NCI-H146 (cell line): ENCODE data around the gene RHBDF2.
A peak's percentile ranks its signal among the peaks of the same experiment; 100 is the strongest.
"Not testable (repeated sequence)": the region's sequence is repeated elsewhere in the genome, so short reads cannot be mapped to it uniquely, and the experiment has no call there.

Experiments
- DNase-seq: peaks from one replicate; lab custom pipeline; 2025; lab: John Stamatoyannopoulos, UW

RHBDF2 gene

GRCh38 chr17:76538281-76538931 lies 37.2 kb upstream of the RHBDF2 start:
- no peak for DNase-seq

GRCh38 chr17:76537578-76538280 lies 36.5 kb upstream of the RHBDF2 start, which contains the start of gene CYGB:
TSS of gene CYGB (minus strand) at chr17:76537709. CDS start at chr17:76537542, 167 bp downstream.
- peak; percentile 29 for DNase-seq

- no peak for DNase-seq
Measured at GRCh38 chr17:76537288-76537577, 36.0 kb upstream of the RHBDF2 start.

- DNase-seq, result peak; percentile 14
Measured at GRCh38 chr17:76536511-76537287, 35.5 kb upstream of the RHBDF2 start.

- DNase-seq, result no peak
Measured at GRCh38 chr17:76535788-76536510, 34.7 kb upstream of the RHBDF2 start.

- no peak for DNase-seq
Measured at GRCh38 chr17:76534831-76535732, 33.9 kb upstream of the RHBDF2 start.

GRCh38 chr17:76533640-76534359 lies 32.6 kb upstream of the RHBDF2 start:
- not testable (repeated sequence) for DNase-seq

- DNase-seq, result no peak
Measured at GRCh38 chr17:76532072-76532651, 30.9 kb upstream of the RHBDF2 start.

GRCh38 chr17:76531486-76532038 lies 30.3 kb upstream of the RHBDF2 start:
- DNase-seq, result no peak

GRCh38 chr17:76530811-76531485 lies 29.7 kb upstream of the RHBDF2 start:
- no peak for DNase-seq

GRCh38 chr17:76530095-76530723 lies 29.0 kb upstream of the RHBDF2 start:
- DNase-seq, result no peak

- no peak for DNase-seq
Measured at GRCh38 chr17:76529224-76530094, 28.2 kb upstream of the RHBDF2 start.

GRCh38 chr17:76528528-76529223 lies 27.5 kb upstream of the RHBDF2 start:
- no peak for DNase-seq

GRCh38 chr17:76528156-76528527 lies 26.9 kb upstream of the RHBDF2 start:
- no peak for DNase-seq

GRCh38 chr17:76527430-76528111 lies 26.3 kb upstream of the RHBDF2 start:
- no peak for DNase-seq

GRCh38 chr17:76527016-76527415 lies 25.8 kb upstream of the RHBDF2 start:
- DNase-seq, result not testable (repeated sequence)

- DNase-seq, result not testable (repeated sequence)
Measured at GRCh38 chr17:76525513-76525833, 24.2 kb upstream of the RHBDF2 start.
